Activated naive CD4-positive, alpha-beta T cell treated with anti-CD3 and anti-CD28 coated beads, Interleukin-2, amount 50 U/mL, for 72 hours (primary cell): ENCODE results near the gene SEC14L1. TPM values are rescaled to one million over a fixed set of nuclear protein-coding genes. Genes with fewer than 3 reads are reported as not detected.
"Not testable (repeated sequence)": the region's sequence is repeated elsewhere in the genome, so short reads cannot be mapped to it uniquely, and the experiment has no call there.

Experiments
- ATAC-seq, 2 donors: fragments of 150-1000 bp; cut with Tn5 transposase; 2 replicates each; pipeline ENCODE4 v1.10.0; 2021; ENCODE audit warnings: mild to moderate bottlenecking in 2 of 2, moderate library complexity in 2 of 2
- DNase-seq, 2 donors: peaks; one replicate each; pipeline ENCODE4 v3.0.0; 2021 to 2022; ENCODE audit warnings: low spot score in 2 of 2
- H3K27ac Mint-ChIP-seq, 2 donors: one replicate each; pipeline ENCODE4 v1.8.0; 2022; ENCODE audit warnings: mild to moderate bottlenecking in 2 of 2, mixed read lengths in 2 of 2
- H3K36me3 Mint-ChIP-seq, 2 donors: one replicate each; pipeline ENCODE4 v1.8.0; 2022; ENCODE audit warnings: mixed read lengths in 2 of 2
- H3K9me3 Mint-ChIP-seq, 2 donors: one replicate each; pipeline ENCODE4 v1.8.0; 2022; ENCODE audit warnings: mixed read lengths in 2 of 2
- total RNA-seq, 2 donors: library from RNA; stranded (reverse); gene quantifications; one replicate each; pipeline ENCODE4 v1.2.3, GENCODE V29; 2022

SEC14L1 gene
- total RNA-seq, 2 donors from 2014 or later, result 53.4 to 103 TPM

DNA sequence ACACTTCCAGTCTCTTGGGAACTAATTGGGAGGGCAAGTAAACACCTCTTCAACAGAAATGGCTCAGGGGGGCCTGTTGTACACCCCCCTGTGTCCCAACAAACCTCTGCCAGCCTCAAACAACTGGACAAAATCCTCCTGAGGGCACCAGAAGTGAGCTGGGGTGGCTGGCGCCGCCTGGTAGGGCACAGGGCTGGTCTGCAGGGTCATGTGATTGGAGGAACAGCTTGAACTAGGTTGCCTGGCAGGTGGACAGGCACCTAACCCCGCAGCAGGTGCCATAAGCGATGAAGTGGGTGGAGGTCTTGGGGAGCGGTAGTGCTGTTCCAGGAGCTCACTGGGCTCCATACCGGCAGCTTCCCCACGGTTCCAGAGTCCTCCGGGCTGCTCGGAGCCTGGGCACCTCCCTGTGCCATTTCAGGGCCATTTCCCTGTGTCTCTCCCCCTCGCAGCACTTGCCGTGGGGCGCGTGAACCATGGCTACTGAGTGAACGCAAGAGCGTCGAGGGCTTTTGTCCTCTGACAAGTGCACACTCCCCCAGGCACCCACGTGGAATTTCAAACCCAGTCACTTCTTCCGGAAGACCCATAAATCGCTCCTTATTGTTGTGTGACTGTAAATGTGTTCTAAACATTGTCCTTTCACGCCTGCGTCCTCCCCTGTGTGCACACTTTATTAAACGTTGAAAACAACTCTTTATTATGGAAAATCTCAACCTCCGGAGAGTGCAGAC, 101.5 kb downstream of the SEC14L1 start:
- Mint-ChIP-seq H3K9me3 (peaks cover 0 to 2% of the 10 kb centered on the region in 2 donors), H3K27ac (no peak overlapping the region), H3K36me3 (peaks cover 0 to 2% of the 10 kb centered on the region in 2 donors)
- ATAC-seq (no peak), DNase-seq (no peak)

DNA sequence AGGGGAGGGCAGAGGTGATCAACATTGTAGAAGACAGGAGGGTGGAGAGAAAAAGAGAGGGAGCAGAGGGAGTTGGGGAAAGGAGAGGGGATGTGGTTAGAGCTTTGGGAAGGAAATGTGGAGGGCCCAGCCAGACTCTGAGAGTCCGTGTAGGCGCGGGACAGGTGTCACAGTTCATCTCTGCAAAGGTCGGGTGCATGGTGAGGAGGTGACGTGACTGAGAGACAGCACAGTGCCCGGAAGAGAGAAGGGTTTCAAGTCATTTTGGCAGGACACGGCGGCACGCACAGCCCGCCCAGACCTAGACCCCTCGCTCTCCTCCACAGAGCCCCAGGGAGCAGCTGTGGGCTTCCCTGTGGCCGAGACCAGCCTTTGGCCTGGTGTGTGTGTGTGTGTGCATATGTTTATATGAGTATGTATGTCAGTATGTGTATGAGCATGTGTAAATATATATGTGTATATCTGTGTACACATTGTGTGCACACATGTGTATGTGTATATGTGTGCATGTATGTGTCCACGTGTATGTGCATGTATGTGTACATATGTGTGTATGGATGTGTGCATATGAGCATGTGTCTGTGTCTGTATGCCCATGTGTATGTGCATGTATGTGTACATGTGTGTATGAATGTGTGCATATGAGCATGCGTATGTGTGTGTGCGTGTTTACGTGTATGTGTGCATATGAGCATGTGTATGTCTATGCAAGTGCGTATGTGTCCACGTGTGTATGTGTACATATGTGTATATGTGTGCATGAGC, 104.6 kb downstream of the SEC14L1 start:
- DNase-seq (no peak), ATAC-seq (peak in 1 of 2 donors; percentile 61)
- no peaks in the 10 kb centered on the region for H3K36me3 Mint-ChIP-seq
- no peak overlapping the region for H3K27ac Mint-ChIP-seq
- H3K9me3 Mint-ChIP-seq, result no peaks in the 10 kb centered on the region

DNA sequence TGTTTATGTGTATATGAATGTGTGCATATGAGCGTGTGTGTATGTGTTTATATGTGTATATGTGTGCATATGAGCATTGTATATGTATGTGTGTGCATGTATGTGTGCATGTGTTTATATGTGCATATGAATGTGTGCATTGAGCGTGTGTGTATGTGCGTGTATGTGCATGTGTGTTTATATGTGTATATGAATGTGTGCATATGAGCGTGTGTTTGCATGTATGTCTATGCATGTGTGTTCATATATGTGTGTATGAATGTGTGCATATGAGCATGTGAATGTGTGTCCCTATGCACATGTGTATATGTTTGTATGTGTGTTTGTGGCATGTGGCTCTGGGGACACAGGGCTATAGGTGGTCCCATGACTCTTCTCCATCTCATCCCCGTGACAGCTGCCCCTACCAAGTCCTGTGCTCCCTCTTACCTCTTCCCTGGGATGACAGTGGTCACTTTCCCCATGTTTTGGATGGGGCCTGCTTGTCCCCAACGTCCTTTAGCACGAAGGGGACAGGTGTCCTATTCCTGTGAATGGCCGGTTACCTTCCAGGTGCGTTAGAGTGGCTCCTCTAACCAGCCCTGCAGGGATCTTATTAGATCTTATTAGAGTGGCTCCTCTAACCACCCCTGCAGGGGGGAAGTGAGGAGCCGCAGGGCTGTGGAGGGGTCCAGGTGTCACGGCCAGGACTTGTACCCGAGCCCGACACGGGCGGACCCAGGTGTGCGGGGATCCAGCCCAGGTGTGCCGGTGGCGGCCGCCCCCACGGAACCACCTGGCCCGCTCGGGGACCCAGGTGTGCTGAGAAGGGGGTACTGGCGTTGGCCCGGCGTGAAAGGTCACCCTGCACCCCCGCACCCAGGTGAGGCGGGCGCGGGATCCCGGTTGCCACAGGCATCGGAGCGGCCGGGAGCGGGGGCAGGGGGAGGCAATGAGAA, 105.6 kb downstream of the SEC14L1 start:
- Mint-ChIP-seq H3K27ac (no peak overlapping the region), H3K36me3 (no peaks in the 10 kb centered on the region), H3K9me3 (no peaks in the 10 kb centered on the region)
- ATAC-seq (peak in 1 of 2 donors; percentile 19), DNase-seq (no peak)

DNA sequence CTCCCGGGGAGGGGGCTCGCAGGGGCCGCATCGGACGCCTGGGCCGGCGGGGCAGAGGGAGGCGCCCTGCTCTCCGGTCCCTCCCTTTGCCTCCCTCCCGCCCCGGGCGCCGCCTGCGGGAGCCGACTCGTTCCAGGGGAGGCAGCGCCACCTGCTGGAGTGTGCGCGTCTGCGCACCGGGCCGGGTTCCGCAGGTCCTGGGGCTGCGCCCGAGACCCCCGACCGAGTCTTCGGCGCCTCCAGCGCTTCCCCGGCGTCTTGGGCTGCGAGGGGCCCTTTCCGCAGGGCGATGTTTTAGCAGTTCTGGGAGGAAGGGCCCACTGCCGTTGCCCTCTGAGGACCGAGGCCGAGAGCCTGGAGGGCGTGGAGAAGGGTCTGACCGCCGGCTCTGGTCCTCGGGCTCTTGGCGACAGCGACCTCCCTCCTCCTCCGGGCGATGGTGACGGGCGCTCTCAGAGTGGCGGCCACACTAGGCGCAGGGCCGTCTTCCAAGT, 106.3 kb downstream of the SEC14L1 start:
- peak; percentile 92 to 97 for ATAC-seq
- no peaks in the 10 kb centered on the region for H3K9me3 Mint-ChIP-seq
- no peak overlapping the region for H3K27ac Mint-ChIP-seq
- DNase-seq, result peak; percentile 81 to 94
- H3K36me3 Mint-ChIP-seq, result no peaks in the 10 kb centered on the region

DNA sequence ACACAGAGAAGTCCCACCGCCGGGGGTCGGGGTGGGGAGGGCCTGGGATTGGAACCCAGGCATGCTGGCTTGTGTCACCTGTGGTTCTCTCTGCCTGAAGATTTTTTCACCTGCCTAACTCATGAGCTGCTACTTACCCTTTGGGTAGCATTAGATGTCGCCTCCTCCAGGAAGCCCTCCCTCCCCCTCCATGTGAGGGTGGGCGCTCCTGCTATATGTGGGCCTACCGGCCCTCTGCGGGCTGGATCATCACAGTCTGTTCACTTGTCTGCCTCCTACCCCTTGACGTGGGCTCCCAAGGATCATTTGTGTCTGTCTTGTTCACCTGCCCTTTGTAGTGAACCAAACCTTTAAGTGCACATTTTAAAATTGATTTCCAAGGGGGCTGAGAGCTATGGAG, 106.8 kb downstream of the SEC14L1 start:
- DNase-seq, result no peak
- no peak overlapping the region for H3K27ac Mint-ChIP-seq
- H3K36me3 Mint-ChIP-seq, result no peaks in the 10 kb centered on the region
- no peak for ATAC-seq
- no peaks in the 10 kb centered on the region for H3K9me3 Mint-ChIP-seq

DNA sequence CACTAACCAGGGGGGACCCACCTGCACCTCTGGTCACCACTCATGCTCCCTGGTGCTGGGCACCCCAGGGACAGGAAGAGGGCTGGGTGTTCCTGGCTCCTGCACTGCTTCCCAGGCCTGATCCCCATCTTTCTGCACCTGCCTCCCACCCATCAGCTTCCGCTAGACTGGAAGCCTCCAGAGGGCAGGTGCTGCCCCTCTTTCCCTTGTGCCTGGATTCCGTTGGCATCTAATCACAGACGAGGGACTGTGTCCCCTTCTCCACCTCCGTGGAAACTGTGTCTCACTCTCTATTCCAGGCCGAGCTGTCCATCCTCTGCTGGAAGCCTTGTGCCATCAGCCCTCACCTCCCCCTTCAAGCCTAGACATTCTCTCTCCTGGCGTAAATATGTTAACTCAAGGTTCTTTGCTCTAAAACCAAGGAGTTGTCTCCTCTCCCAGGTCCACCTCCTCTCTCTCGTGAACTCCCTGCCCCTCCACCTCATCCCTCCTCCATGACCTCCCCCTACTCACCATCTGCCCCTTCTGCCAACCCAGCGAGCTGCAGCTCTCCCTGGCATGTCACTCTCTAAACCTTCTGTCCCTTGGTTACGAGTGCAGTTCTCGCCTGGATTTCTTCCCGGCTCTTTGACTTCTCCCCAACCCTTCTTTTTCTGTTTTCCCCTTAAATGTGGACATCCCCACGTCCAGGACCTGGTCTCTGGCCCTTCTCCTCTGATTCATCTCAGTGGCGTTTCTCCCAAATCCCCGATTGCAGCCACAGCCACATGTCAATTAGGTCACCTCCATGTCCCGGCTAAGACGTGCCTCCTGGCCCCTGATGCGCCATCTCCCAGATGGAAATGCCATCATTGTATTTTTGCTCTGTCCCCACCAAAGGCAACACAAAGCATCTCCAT, 107.7 kb downstream of the SEC14L1 start:
- Mint-ChIP-seq H3K36me3 (no peaks in the 10 kb centered on the region), H3K9me3 (no peaks in the 10 kb centered on the region), H3K27ac (no peak overlapping the region)
- DNase-seq (no peak), ATAC-seq (no peak)

DNA sequence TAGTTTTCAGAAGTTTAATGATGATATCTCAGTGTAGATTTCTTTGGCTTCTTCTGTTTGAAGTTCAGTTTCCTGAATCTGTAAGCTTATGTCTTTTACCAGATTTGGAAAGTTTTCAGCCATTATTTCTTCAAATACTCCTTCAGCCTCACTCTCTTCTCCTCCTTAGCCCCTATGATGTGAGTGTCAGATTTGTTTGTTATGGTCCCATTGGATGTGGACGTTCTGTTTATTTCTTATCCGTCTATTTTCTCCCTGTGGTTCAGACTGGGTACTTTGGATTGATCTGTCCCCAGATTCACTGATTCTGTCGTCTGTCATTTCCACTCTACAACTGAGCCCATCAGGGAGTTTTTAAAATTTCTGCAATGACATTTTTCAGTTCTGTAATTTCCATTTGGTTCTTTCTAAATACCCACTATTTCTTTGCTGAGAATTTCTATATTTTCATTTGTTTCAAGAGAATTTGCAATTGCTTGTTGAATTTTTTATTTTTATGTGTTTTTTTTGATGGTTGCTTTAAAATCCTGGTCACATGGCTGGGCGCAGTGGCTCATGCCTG, 110.9 kb downstream of the SEC14L1 start:
- DNase-seq, result no peak
- no peaks in the 10 kb centered on the region for H3K9me3 Mint-ChIP-seq
- ATAC-seq, result no peak
- H3K36me3 Mint-ChIP-seq, result no peaks in the 10 kb centered on the region
- no peak overlapping the region for H3K27ac Mint-ChIP-seq

DNA sequence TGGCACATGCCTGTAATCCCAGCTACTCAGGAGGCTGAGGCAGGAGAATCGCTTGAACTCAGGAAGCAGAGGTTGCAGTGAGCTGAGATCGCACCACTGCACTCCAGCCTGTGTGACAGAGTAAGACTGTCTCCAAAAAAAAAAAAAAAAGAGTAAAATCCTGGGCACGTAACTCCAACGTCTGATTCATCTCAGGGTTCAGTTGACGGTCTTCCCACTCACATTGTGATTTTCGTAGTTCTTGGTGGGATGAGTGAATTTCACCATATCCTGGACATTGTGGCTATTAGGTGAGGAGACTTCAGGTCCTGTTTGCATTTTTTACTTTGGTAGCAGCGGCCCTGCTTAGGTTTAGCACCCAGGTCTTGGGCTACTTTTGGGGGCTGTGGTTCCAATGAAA, 111.5 kb downstream of the SEC14L1 start:
- not testable (repeated sequence) for H3K9me3 Mint-ChIP-seq, DNase-seq, H3K27ac Mint-ChIP-seq, H3K36me3 Mint-ChIP-seq, ATAC-seq

DNA sequence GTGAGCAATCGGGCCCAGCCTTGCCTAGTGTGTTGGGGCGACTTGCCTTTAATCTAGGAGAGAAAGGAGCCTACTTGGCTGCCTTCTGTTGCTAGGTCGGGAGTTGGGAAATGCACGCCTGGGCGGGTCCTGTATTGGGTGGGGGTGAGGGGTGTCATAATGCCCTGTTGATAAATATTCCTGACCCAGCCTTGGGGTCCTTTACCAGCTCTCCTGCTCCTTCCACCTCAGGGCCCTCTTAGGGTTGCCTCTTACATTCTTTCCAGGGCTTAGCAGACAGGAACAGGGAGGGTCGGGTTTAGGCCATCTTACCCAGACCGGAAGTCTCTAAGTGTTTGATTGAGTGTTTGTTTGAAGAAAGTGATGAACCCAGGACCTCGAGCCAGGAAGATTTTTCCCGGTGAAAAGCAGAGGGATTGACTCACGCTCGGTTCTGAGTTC, 112.9 kb downstream of the SEC14L1 start:
- DNase-seq, result no peak
- H3K27ac Mint-ChIP-seq, result no peak overlapping the region
- H3K9me3 Mint-ChIP-seq, result no peaks in the 10 kb centered on the region
- no peak for ATAC-seq
- no peaks in the 10 kb centered on the region for H3K36me3 Mint-ChIP-seq

DNA sequence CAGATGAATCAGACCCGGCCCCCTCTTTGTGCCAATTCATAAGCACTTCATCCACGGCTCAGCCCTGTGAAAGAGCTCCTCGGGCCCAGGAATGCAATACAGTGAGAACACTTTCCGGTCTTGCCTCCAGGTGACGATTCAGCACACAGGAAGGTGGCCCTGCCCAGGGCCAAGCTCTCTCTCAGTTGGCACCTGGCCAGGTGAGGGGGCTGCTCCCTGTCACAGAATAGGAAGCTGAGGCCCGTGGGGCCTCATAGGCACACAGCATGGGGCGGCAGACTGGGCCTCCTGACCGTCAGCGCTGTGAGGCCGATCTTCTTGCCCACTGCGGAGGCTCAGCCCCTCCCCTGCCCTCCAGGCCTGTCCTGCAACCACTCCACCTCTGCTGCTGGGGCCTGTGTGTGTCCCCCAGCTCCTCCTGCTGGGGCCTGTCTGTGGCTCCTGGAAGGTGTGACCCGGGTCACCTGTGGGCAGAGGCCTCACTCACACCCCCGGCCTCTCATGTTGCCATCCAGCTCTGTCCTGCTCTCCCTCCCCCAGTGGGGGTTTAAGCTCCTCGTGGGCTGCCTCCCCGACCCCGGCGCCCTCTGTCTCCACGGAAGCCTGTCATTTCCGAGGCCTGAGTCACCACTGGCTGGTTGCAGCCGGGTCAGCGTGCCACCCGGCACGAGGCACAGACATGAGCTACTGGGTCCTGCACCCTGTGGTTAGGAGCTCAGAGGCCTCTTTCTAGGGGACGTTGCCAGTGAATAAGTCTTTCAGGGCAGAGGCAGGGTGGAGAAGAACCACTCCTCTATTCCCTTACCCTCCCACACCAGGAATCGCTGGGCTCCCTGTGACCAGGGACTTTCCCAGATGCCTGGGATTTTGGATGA, 114.4 kb downstream of the SEC14L1 start:
- DNase-seq (no peak), ATAC-seq (no peak)
- H3K27ac Mint-ChIP-seq, result no peak overlapping the region
- no peaks in the 10 kb centered on the region for H3K36me3 Mint-ChIP-seq
- H3K9me3 Mint-ChIP-seq, result no peaks in the 10 kb centered on the region

DNA sequence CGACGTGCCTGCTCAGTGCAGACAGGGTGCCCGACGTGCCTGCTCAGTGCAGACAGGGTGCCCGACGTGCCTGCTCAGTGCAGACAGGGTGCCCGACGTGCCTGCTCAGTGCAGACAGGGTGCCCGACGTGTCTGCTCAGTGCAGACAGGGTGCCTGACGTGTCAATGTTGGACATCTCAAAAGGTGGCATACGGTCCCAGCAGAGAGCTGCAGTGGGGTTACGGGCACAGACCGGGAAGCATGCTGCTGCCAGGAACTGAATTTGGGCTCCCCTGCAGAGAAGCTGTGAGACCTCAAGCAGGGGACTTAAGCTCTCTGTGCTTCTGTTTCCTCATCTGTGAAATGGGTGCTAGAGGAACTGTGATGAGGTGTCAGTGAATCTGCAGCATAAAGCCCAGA, 115.2 kb downstream of the SEC14L1 start:
- DNase-seq, H3K9me3 Mint-ChIP-seq, ATAC-seq, H3K36me3 Mint-ChIP-seq, H3K27ac Mint-ChIP-seq: not testable (repeated sequence)

DNA sequence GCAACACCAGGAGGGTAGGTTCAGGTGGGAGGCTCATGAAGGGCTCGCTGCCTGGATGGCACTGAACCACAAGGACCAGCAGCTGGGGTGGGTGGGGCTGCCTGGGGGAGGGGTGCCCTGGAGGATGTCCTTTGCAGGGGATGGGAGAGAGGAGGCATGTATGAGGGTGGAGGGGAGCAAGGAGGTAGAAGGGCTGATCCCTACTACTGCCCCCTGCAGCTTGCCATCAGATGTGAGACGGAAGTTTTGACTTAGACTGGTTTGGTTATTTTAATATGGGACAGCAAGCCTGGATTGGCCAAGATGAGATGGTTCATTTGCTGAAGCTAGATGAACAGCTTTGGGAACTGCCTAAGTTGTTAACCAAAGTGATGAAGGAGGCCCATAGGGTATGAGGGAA, 115.9 kb downstream of the SEC14L1 start:
- no peak for DNase-seq
- H3K9me3 Mint-ChIP-seq, result no peaks in the 10 kb centered on the region
- no peak overlapping the region for H3K27ac Mint-ChIP-seq
- no peaks in the 10 kb centered on the region for H3K36me3 Mint-ChIP-seq
- no peak for ATAC-seq

DNA sequence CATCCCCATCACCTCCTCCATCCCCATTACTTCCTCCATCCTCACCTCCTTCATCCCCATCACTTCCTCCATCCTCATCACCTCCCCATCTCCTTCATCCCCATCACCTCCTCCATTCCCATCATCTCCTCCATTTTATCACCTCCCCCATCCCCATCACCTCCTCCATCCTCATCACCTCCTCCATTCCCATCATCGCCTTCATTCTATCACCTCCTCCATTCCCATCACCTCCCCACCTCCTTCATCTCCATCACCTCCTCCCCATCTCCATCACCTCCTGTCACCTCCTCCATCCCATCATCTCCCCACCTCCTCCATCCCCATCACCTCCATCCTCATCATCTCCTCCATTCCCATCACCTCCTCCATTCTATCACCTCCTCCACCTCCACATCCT, 116.4 kb downstream of the SEC14L1 start:
- no peaks in the 10 kb centered on the region for H3K9me3 Mint-ChIP-seq
- H3K27ac Mint-ChIP-seq, result no peak overlapping the region
- DNase-seq (no peak), ATAC-seq (no peak)
- no peaks in the 10 kb centered on the region for H3K36me3 Mint-ChIP-seq

DNA sequence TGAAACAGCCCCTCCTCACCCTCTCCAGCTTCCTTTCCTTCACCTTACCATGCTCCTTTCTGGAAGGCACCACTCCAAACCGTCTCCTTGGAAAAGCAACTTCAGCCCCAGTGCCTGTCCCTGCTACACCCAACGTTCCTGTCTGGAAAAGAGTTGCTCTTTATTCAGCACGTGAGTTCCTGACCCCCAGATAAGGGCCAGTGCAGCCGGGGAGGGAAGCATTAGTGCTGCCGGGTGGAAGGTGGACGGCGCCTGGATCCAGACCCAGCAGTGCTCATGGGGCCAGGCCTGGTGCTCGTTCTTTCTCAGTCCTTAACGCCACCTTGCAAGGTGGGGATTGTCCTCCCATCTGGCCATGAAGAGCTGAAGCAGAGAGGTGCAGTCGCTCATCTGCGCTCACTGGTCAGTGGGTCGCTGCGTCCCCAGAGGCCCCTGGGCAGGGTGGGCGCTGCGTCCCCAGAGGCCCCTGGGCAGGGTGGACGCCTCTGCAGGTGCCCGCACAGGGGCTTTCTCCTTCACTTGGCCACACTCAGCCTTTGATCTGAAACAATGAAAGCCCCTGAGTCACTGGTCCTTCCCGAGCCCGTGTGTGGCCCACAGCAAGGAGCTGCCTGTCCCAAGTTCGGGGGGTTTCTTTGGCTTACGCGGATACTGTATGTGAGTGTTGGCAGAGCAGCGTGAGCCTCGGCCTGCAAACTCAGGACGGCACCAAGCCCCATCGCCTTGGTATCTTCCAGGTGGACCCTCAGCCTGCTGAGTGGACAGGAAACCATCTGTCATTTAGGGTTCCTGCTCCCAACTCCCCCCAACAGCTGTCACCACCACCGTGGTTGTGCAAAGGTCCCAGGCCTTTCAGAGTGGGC, 117.1 kb downstream of the SEC14L1 start:
- Mint-ChIP-seq H3K36me3 (no peaks in the 10 kb centered on the region), H3K27ac (no peak overlapping the region), H3K9me3 (no peaks in the 10 kb centered on the region)
- no peak for DNase-seq
- ATAC-seq, result no peak
